HG02763 (cell line): ENCODE results near the gene TPM4.
"Not testable (repeated sequence)": the region's sequence is repeated elsewhere in the genome, so short reads cannot be mapped to it uniquely, and the experiment has no call there.

Experiments
- ATAC-seq: cut with Tn5 transposase; IDR thresholded peaks from one replicate; pipeline ENCODE4 v1.9.1; 2021; ENCODE audit warnings: mild to moderate bottlenecking, moderate library complexity; ENCODE audit not compliant: unreplicated experiment

The TPM4 gene

DNA sequence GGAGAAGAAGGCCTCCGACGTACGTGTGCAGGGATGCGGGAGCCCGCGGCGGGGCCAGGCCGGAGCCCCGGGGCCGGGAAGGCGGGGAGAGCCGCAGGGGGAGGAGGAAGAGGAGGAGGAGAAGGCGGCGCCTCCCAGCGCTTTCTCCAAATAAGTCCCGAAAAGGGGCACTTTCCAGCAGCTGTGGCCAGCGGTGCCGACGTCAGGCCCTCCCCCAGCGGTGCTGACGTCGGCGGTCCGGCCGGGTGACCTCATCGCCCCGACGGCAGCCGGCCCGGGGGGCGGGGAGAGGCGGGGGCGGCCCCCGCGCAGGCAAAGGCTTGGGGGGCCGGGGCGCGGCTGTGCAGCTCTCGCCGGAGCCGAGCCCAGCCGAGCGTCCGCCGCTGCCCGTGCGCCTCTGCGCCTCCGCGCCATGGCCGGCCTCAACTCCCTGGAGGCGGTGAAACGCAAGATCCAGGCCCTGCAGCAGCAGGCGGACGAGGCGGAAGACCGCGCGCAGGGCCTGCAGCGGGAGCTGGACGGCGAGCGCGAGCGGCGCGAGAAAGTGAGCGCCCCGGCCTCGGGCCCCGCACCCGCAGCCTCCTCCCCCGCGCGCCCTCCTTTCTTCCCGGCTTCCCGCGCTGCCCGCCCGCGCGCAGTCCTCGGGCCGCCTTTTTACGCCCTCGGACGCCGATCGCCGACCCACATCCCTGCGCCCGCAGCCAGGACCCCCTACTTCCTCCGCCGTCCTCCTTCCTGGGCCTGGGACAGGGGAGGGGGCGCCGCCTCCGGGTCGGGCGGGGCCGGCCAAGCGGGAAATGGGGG lies at the start of gene TPM4:
Gene TPM4, plus strand, starts transcription at position 342 of the 804 bp plus-strand sequence. Its CDS starts 71 bp downstream, at position 413.
- peak; percentile 59 for ATAC-seq

GRCh38 chr19:16026756-16027155 lies 49.5 kb upstream of the TPM4 start:
- no peak for ATAC-seq

DNA sequence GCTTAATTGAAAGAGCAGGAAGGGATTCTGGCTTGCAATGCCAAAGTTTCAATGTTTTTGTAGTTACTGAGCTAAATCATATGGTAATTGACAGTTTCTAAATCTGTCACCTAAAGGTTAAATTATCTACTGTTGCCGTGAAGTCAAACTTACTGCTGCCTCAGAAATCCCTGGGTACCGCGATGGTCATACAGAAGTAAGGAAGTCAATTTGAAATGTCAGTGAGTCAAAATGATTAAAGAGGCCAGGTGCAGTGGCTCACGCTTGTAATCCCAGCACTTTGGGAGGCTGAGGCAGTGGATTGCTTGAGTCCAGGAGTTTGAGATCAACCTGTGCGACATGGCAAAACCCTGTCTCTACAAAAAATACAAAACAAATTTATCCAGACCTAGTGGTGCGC lies 48.8 kb upstream of the TPM4 start:
- ATAC-seq, result no peak

GRCh38 chr19:16030155-16030554 lies 46.1 kb upstream of the TPM4 start:
- not testable (repeated sequence) for ATAC-seq

DNA sequence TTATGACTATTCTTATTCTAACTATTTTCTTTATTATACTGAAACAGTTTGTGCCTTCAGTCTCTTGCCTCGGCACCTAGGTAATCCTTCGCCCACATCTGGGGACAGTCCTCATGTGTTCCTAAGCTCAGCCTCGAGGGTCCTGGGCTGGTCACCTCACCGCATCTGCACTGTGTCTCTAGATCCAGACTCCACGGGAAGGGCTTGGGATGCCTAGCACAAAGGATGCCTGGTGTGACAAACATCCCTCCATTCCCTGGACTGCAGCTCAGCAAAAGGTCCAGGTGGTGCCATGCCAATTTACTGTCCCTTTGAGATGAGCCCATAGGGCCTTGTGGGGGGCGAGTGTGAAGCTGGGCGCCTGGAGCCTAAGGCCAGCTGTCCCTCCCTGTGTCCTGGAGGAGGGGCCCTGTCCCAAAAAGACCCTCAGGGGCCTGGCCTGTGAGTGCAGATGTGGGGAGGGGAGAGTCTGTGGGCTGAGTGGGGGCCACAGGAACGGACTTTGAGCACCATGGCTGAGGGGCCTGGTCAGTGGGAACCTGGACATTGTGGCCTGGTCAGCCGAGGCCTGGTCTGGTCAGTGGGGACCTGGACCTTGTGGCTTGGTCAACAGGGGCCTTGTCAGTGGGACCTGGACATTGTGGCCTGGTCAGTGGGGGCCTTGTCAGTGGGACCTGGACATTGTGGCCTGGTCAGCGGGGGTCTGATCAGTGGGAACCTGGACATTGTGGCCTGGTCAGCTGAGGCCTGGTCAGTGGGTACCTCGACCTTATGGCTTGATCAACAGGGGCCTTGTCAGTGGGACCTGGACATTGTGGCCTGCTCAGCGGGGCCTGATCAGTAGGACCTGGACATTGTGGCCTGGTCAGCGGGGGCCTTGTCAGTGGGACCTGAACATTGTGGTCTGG lies 45.1 kb upstream of the TPM4 start:
- no peak for ATAC-seq

DNA sequence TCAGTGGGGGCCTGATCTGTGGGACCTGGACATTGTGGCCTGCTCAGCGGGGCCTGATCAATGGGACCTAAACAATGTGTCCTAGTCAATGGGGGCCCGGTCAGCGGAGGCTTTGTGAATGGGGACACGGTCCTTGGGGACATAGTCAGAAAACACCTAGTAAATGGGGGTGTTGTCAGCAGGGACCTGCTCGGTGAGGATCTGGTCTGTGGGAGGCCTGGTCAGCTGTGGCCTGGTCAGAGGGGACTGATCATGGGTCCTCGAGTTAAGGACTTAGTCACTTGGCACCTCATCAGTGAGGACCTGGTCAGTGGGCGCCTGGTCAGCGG lies 44.5 kb upstream of the TPM4 start:
- ATAC-seq, result no peak

DNA sequence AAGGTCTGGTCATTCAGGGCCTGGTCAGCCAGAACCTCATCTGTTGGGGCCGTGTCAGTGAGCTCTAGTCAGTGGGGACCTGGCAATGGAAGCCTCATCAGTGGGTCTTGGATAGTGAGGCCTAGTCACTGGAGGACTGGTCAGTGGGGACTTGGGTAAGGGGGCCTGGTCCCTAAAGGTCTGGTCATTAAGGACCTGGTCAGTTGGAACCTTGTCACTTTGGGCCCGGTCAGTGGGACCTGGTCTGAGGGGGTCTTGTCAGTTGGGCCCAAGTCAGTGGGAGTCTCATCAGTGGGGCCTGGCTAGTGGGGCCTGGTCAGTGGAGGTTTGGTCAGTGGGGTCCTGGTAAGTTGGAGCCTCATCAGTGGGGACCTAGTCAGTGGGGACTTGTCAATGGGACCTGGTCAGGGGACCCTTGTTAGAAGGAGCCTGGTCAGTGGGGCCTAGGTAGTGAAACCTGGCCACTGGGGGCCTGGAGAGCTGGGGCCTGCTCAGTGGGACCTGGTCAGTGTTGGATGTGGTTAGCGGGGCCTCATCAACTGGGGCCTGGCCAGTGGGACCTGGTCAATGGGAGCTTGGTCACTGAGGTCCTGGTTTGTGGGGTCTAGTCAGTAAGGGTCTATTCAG lies 43.7 kb upstream of the TPM4 start:
- ATAC-seq, result no peak

- no peak for ATAC-seq
Measured at GRCh38 chr19:16033136-16033530, 43.2 kb upstream of the TPM4 start.

- no peak for ATAC-seq
Measured at GRCh38 chr19:16033721-16034120, 42.6 kb upstream of the TPM4 start.

DNA sequence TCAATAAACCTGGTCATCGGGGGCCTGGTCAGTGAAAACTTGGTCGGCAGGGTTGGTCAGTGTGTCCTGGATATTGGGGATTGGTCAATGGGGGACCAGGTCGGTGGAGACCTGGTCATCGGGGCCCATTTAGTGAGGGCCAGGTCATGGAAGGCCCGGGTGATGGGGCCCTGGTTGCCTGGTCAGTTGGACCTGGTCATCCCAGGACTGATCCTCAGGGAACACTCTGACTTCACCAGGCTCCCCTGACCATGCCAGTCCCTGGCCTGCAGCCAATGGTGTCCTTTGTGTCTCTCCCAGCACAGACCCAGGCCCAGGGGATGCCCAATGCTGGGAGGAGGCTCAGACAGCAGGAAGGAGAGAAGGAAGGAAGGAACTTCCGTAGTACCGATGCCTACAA lies 42.1 kb upstream of the TPM4 start:
- no peak for ATAC-seq

- ATAC-seq, result no peak
Measured at GRCh38 chr19:16034958-16035560, 41.2 kb upstream of the TPM4 start.

DNA sequence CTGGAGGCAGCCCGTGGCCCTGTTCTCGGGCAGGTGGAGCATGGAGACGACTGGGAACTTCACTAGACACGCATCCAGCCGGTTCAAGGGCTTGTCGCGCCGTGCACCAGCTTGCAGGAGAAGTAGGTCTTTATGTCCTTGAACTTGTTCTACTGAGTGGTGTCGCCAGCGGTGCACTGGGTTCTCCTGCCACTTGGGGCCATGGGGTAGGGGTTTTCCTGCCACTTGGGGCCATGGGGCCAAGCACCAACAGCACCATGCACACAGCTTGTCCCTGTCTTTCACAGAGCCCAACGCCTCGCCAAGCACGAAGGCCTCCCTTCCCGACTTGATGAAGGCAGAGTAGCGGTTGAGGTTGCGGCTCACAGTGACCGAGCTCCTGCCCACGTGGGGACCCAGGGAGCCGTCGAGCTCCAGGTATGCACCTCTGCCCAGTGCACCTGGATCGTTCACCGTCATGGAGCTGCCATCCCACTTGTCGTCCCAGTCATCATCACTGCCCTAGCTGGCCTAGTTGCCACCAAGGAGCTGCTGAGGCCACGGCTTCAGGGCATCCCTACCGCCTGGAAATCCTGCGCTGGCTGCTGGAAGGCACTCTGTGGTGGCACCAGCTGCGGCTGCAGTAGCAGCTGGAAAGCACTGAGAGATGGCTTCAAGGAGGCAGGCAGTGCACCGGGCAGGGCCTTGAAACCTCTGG lies 40.5 kb upstream of the TPM4 start:
- ATAC-seq, result no peak

DNA sequence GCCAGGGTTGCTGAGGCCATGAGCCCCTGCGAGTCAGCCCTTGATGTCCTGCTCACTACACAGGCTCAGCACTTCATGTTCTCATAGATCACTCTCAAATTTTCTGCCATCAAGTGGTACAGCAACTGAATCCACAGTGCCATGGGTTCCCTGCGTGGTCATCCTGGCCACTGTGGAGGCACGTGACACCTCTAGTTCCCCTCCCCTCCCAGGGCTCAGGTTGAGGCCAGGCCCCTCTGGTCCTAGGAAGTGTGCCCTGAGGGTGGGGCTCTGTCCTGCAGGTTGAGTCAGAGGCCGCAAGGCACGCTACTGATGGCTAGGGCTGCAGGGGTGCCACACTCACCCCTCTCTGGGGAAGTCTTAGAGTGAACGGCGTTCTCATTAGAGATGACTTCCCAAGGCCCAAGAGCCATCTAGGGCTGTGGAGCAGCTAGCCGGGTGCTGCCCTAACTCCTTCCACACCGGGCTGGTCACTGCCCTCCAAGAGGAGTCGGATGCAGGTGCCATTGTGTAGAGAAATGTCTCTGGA lies 39.8 kb upstream of the TPM4 start:
- ATAC-seq, result no peak

- no peak for ATAC-seq
Measured at GRCh38 chr19:16036941-16037340, 39.4 kb upstream of the TPM4 start.

DNA sequence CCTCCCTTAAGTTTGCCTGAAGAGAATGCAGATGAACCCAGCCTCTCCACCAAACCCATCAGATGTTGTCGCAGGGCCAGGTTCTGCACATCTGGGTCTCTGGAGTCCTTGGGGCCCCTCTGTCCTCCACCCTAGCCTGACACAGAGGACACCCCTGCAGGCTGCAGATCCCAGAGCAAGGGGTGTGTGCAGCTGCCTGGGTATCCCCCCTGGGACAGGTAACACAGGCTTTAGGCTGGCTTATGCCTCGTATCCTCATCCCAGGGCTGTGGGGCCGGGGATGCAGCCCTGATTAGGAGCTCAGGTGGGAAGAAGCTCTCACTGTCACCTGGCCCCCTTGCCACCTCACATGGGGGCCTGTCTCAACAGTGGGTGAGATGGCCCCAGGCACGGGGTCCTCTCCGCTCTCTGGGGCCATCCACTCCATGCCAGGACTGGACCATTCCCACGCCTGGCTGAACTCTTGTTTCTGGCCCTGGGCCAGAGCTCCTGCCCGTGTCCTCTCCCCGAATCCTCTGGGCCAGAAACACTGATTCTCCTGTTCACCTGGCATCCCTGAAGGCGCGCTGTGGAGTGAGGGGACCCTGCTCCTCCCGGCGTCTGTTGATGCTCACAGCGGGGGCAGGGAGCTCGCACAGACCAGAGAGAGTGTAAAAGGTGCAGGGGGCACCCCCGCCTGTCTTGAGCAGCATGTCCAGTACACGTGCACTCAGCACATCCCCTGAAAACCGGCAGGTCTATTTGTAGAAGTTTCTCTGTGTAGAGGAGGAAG lies 38.7 kb upstream of the TPM4 start:
- no peak for ATAC-seq

GRCh38 chr19:16038196-16038695 lies 38.0 kb upstream of the TPM4 start:
- ATAC-seq, result no peak

DNA sequence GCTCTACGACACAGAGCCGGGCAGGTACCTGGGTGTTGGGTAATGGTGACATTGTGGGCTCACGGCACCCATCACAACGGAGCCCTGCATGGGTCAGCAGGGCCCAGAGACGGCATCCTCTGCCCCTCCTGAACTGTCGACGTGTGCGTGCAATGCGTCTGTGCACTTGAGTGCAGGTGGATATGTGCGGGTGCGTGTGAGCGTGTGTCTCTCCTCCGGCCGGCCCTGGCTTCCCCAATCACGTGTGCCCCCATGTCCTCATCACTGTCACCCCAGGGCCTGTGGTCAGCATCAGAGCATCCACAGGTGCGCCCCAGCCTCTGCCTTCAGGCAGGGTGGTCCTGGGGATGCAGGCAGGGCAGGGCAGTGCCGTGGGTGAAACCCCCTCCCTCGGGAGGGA lies 37.2 kb upstream of the TPM4 start:
- ATAC-seq, result no peak

- no peak for ATAC-seq
Measured at GRCh38 chr19:16039545-16039944, 36.8 kb upstream of the TPM4 start.

GRCh38 chr19:16040642-16041041 lies 35.7 kb upstream of the TPM4 start:
- ATAC-seq, result no peak
